ENCODE results near the gene DENND6A.

DENND6A gene

DNA sequence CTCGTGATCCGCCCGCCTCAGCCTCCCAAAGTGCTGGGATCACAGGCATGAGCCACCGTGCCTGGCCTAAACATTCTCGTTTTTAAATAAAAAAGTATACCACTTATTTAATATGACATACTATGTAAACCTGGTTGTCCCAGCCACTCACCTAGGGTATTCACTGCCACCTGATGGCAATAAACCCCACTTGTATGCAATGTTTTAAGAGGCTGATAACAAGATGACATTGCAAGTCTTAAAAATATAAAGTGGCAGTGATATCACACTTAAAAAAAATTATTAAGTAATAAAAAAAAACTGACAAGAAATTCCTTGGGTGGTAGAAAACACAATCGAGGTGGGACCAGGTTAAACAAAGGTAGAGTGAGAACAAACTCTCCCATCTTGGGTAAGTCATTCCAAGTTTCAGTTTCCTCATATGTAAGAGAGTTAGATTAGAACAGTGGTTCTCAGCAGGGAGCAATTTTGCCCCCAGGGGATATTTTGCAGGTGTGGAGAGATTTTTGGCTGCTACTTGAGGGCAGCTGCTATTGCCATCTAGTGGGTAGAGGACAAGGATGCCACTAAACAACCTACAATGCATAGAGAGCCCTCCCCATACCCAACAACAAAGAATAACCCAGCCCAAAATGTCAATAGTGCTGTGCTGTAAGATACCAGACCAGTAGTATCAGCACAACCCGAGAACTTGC is 110.3 kb downstream of the DENND6A start:
- H3K36me3 ChIP-seq (replicated peaks), result peaks cover 69% of the 10 kb centered on the region
- TF ChIP-seq, protein P1, sequence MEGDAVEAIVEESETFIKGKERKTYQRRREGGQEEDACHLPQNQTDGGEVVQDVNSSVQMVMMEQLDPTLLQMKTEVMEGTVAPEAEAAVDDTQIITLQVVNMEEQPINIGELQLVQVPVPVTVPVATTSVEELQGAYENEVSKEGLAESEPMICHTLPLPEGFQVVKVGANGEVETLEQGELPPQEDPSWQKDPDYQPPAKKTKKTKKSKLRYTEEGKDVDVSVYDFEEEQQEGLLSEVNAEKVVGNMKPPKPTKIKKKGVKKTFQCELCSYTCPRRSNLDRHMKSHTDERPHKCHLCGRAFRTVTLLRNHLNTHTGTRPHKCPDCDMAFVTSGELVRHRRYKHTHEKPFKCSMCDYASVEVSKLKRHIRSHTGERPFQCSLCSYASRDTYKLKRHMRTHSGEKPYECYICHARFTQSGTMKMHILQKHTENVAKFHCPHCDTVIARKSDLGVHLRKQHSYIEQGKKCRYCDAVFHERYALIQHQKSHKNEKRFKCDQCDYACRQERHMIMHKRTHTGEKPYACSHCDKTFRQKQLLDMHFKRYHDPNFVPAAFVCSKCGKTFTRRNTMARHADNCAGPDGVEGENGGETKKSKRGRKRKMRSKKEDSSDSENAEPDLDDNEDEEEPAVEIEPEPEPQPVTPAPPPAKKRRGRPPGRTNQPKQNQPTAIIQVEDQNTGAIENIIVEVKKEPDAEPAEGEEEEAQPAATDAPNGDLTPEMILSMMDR (IDR thresholded peaks at IDR 0.05; ENCODE audit: low read depth, low read length, missing control alignments), result peak; percentile 35

DNA sequence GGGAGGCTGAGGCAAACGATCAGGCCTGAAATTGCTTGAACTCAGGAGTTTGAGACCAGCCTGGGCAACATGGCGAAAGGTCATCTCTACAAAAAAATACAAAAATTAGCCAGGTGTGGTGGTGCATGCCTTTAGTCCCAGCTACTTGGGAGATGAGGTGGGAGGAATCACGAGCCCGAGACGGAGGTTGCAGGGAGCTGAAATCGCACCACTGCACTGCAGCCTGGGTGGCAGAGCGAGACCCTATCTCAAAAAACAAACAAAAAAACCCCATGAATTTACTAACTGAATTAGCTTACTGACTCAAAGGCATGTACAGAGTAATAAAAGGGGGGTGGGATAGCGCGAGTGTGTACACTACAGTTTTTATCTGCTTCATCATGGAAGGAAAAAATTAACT is 115.1 kb downstream of the DENND6A start:
- H3K36me3 ChIP-seq (replicated peaks), result peaks cover 91% of the 10 kb centered on the region
- in situ Hi-C loops (cut with HindIII; ENCODE audit: low pct_ligation_motif_present, low sequenced_read_pairs), result no loop called here

More for the DNA sequence above, 110.3 kb downstream of the DENND6A start:
- in situ Hi-C loops (cut with HindIII; ENCODE audit: low pct_ligation_motif_present, low sequenced_read_pairs), result no loop called here
- H3K27ac ChIP-seq, result no peak overlapping the region
- no peak for DNase-seq
- H3K4me3 ChIP-seq (ENCODE audit: low read depth, low read length), result no peak overlapping the region
- no peaks in the 10 kb centered on the region for H3K27me3 ChIP-seq (replicated peaks)

DNA sequence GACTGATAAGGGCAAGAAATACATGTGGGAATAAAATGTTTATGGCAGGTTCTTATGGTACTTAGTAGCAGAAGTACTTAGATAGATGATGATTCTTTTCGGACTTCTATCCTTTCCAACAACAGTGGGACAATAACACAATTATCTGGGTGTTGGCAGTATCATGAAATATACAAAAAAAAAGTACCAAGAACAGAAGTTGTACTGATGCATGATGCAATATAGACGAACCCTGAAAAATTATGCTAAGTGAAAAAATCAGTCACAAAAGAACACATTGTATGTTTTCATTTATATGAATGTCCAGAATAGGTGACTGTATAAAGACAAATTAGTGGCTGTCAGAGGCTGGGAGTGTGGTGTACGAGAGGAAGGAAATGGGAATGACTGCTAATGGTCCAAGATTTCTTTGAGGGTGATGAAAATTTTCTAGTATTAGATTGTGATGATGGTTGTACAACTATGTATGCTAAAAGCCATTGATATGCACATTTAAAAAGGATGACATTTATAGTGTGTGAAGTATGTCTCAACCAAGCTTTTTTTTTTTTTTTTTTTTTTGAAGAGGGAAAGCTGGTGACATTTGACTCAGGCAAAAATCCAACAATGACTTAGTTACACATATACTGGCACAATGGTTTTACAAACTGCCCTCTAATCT is 116.8 kb downstream of the DENND6A start:
- H3K36me3 ChIP-seq (replicated peaks), result peaks cover 92% of the 10 kb centered on the region
- TF ChIP-seq, protein P1 (IDR thresholded peaks at IDR 0.05; ENCODE audit: low read depth, low read length, missing control alignments), result no peak
- DNase-seq, result no peak
- no peaks in the 10 kb centered on the region for H3K27me3 ChIP-seq (replicated peaks)
- H3K27ac ChIP-seq, result no peak overlapping the region
- in situ Hi-C loops (cut with HindIII; ENCODE audit: low pct_ligation_motif_present, low sequenced_read_pairs), result no loop called here
- H3K4me3 ChIP-seq (ENCODE audit: low read depth, low read length), result no peak overlapping the region

More for the DNA sequence above, 115.1 kb downstream of the DENND6A start:
- DNase-seq, result no peak
- Histone ChIP-seq H3K27ac (no peak overlapping the region), H3K27me3 (replicated peaks) (no peaks in the 10 kb centered on the region), H3K4me3 (ENCODE audit: low read depth, low read length) (no peak overlapping the region)
- TF ChIP-seq, protein P1 (IDR thresholded peaks at IDR 0.05; ENCODE audit: low read depth, low read length, missing control alignments), result no peak

Data from brain microvascular endothelial cell (primary cell).